Ishikawa (cell line): ENCODE results near the gene TRIM5.

Experiments
- CEBPB ChIP-seq: IDR thresholded peaks from 2 replicates; pipeline ENCODE4 v1.6.1; 2012
- EP300 ChIP-seq: IDR thresholded peaks from 2 replicates; pipeline ENCODE4 v1.6.1; 2012; ENCODE audit warnings: borderline replicate concordance
- FOXM1 ChIP-seq: IDR thresholded peaks from 2 replicates; pipeline ENCODE4 v1.6.1; 2012; ENCODE audit warnings: low read depth, borderline replicate concordance
- RAD21 ChIP-seq: IDR thresholded peaks from 2 replicates; pipeline ENCODE4 v1.6.1; 2012; ENCODE audit warnings: low read depth
- TAF1 ChIP-seq: IDR thresholded peaks from 2 replicates; pipeline ENCODE4 v1.6.1; 2012; ENCODE audit warnings: low read depth, mild to moderate bottlenecking
- TEAD4 ChIP-seq: IDR thresholded peaks from 2 replicates; pipeline ENCODE4 v1.6.1; 2012
- TF ChIP-seq, protein P1 (sequence below): IDR thresholded peaks from 2 replicates; pipeline ENCODE4 v1.6.1; 2012; ENCODE audit warnings: low read depth, mild to moderate bottlenecking

DNA sequence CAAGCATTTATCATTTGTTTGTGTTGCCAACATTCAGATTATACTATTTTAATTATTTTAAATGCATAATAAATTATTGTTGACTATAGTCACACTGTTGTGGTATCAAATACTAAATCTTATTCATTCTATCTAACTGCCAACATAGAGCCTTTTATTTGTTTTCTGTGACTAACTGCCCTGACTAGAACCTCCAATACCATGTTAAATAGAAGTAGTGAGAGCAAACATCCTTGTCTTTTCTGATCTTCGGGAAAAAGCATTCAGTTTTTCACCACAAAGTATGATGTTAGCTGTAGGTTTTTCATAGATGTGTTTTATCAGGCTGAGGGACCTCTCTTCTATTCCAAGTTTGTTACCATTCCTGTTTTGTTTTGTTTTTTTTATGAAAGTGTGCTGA, 44.9 kb downstream of the TRIM5 start:
- TF ChIP-seq TAF1 (no peak), EP300 (no peak), RAD21 (no peak), TEAD4 (no peak), FOXM1 (no peak), CEBPB (no peak)
- TF ChIP-seq, protein P1, sequence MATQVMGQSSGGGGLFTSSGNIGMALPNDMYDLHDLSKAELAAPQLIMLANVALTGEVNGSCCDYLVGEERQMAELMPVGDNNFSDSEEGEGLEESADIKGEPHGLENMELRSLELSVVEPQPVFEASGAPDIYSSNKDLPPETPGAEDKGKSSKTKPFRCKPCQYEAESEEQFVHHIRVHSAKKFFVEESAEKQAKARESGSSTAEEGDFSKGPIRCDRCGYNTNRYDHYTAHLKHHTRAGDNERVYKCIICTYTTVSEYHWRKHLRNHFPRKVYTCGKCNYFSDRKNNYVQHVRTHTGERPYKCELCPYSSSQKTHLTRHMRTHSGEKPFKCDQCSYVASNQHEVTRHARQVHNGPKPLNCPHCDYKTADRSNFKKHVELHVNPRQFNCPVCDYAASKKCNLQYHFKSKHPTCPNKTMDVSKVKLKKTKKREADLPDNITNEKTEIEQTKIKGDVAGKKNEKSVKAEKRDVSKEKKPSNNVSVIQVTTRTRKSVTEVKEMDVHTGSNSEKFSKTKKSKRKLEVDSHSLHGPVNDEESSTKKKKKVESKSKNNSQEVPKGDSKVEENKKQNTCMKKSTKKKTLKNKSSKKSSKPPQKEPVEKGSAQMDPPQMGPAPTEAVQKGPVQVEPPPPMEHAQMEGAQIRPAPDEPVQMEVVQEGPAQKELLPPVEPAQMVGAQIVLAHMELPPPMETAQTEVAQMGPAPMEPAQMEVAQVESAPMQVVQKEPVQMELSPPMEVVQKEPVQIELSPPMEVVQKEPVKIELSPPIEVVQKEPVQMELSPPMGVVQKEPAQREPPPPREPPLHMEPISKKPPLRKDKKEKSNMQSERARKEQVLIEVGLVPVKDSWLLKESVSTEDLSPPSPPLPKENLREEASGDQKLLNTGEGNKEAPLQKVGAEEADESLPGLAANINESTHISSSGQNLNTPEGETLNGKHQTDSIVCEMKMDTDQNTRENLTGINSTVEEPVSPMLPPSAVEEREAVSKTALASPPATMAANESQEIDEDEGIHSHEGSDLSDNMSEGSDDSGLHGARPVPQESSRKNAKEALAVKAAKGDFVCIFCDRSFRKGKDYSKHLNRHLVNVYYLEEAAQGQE = no peak
